Measurements from ENCODE around the gene SLC37A4.
A peak's percentile ranks its signal among the peaks of the same experiment; 100 is the strongest.
"Not testable (repeated sequence)": the region's sequence is repeated elsewhere in the genome, so short reads cannot be mapped to it uniquely, and the experiment has no call there.

SLC37A4 gene

GRCh38 chr11:118996926-118997626, 33.6 kb downstream of the SLC37A4 start:
- Mint-ChIP-seq H3K36me3 (ENCODE audit: low read depth) (peaks cover 46% of the 10 kb centered on the region), H3K4me1 (ENCODE audit: low read depth) (peaks cover 36% of the 10 kb centered on the region), H3K27ac (peak overlapping the region; percentile 98), H3K4me3 (peak overlapping the region; percentile 100), H3K27me3 (no peaks in the 10 kb centered on the region), H3K9me3 (no peaks in the 10 kb centered on the region)
- intact Hi-C loops (cut with micrococcal nuclease): loop anchor here (2.0 kb wide), 1 partner anchor 60 kb away; the partner anchor contains the start of gene HYOU1

GRCh38 chr11:118991486-118992038, 39.1 kb downstream of the SLC37A4 start:
- H3K27ac Mint-ChIP-seq; H3K27me3 Mint-ChIP-seq; H3K4me3 Mint-ChIP-seq; intact Hi-C loops (cut with micrococcal nuclease); H3K4me1 Mint-ChIP-seq (ENCODE audit: low read depth); H3K9me3 Mint-ChIP-seq; H3K36me3 Mint-ChIP-seq (ENCODE audit: low read depth): not testable (repeated sequence)

DNA sequence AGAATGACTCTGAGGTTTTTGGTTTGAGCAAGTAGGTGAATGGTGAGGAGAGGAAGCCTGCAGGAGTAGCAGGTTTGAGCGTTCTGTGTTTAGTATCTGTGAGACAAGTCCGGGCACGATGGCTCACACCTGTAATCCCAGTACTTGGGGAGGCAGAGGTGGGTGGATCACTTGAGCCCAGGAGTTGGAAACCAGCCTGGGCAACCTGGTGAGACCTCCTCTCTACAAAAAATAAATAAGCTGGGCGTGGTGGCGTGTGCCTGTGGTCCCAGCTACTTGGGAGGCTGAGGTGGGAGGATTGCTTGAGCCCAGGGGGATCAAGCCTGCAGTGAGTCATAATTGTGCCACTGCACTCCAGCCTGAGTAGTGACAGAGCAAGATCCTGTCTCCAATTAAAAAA, 42.4 kb downstream of the SLC37A4 start:
- Mint-ChIP-seq H3K9me3 (no peaks in the 10 kb centered on the region), H3K4me3 (no peak overlapping the region), H3K36me3 (ENCODE audit: low read depth) (peaks cover 8% of the 10 kb centered on the region), H3K27ac (no peak overlapping the region), H3K27me3 (peaks cover 2% of the 10 kb centered on the region), H3K4me1 (ENCODE audit: low read depth) (no peaks in the 10 kb centered on the region)
- intact Hi-C loops (cut with micrococcal nuclease): no loop called here

- Mint-ChIP-seq H3K9me3 (no peaks in the 10 kb centered on the region), H3K4me3 (no peak overlapping the region), H3K27ac (no peak overlapping the region), H3K27me3 (peaks cover 2% of the 10 kb centered on the region), H3K36me3 (ENCODE audit: low read depth) (no peaks in the 10 kb centered on the region), H3K4me1 (ENCODE audit: low read depth) (peaks cover 13% of the 10 kb centered on the region)
- intact Hi-C loops (cut with micrococcal nuclease): no loop called here
These were observed 45.9 kb downstream of the SLC37A4 start for GRCh38 chr11:118984825-118985224.

DNA sequence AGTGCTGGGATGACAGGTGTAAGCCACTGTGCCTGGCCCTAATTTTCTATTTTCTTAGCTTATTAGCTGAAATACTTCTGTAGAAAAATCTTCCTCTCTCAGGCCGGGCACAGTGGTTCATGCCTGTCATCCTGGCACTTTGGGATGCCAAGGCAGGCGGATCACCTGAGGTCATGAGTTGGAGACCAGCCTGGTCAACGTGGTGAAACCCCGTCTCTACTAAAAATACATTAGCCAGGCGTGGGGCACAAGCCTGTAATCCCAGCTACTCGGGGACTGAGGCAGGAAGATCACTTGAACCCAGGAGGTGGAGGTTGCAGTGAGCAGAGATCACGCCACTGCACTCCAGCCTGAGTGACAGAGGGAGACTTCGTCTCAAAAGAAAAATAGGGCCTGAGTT, 46.3 kb downstream of the SLC37A4 start:
- H3K4me3 Mint-ChIP-seq; H3K9me3 Mint-ChIP-seq; H3K36me3 Mint-ChIP-seq (ENCODE audit: low read depth); H3K27ac Mint-ChIP-seq; H3K27me3 Mint-ChIP-seq; intact Hi-C loops (cut with micrococcal nuclease): not testable (repeated sequence)
- H3K4me1 Mint-ChIP-seq (ENCODE audit: low read depth): peaks cover 18% of the 10 kb centered on the region

GRCh38 chr11:118980191-118980881, 50.3 kb downstream of the SLC37A4 start:
- Mint-ChIP-seq H3K9me3 (no peaks in the 10 kb centered on the region), H3K27ac (peak overlapping the region; percentile 51), H3K36me3 (ENCODE audit: low read depth) (no peaks in the 10 kb centered on the region), H3K4me3 (peak overlapping the region; percentile 50), H3K27me3 (peaks cover 5% of the 10 kb centered on the region), H3K4me1 (ENCODE audit: low read depth) (peaks cover 24% of the 10 kb centered on the region)
- intact Hi-C loops (cut with micrococcal nuclease): no loop called here

GRCh38 chr11:118979434-118979833, 51.2 kb downstream of the SLC37A4 start:
- Mint-ChIP-seq H3K4me3 (no peak overlapping the region), H3K9me3 (no peaks in the 10 kb centered on the region), H3K27ac (peak overlapping the region; percentile 51), H3K27me3 (peaks cover 11% of the 10 kb centered on the region), H3K4me1 (ENCODE audit: low read depth) (peaks cover 24% of the 10 kb centered on the region), H3K36me3 (ENCODE audit: low read depth) (no peaks in the 10 kb centered on the region)
- intact Hi-C loops (cut with micrococcal nuclease): no loop called here

- intact Hi-C loops (cut with micrococcal nuclease): no loop called here
- Mint-ChIP-seq H3K4me3 (no peak overlapping the region), H3K4me1 (ENCODE audit: low read depth) (peaks cover 23% of the 10 kb centered on the region), H3K36me3 (ENCODE audit: low read depth) (no peaks in the 10 kb centered on the region), H3K9me3 (no peaks in the 10 kb centered on the region), H3K27me3 (peaks cover 27% of the 10 kb centered on the region), H3K27ac (no peak overlapping the region)
These were observed 54.6 kb downstream of the SLC37A4 start for GRCh38 chr11:118975771-118976709.

All from dendritic cell treated with granulocyte-macrophage colony-stimulating factor and Interleukin-4, amounts not matched to agents 40 ng/mL and 50 ng/mL, for 4 days (primary cell).